Effector memory CD8-positive, alpha-beta T cell (primary cell): ENCODE measurements around the gene FAM72C.
"Not testable (repeated sequence)": the region's sequence is repeated elsewhere in the genome, so short reads cannot be mapped to it uniquely, and the experiment has no call there.

Experiments
- ATAC-seq: fragments of 150-1000 bp; cut with Tn5 transposase; replicated peaks from 2 replicates; pipeline ENCODE4 v1.10.0; 2021; ENCODE audit warnings: mild to moderate bottlenecking, moderate library complexity
- DNase-seq, 3 experiments: peaks; one replicate each; pipeline ENCODE4 v3.0.0; 2021
- H3K27ac Mint-ChIP-seq, 2 donors: one replicate each; pipeline ENCODE4 v1.8.0; 2022; ENCODE audit warnings: mild to moderate bottlenecking in 2 of 2, mixed read lengths in 2 of 2, moderate library complexity in 2 of 2
- H3K27me3 Mint-ChIP-seq, 2 donors: one replicate each; pipeline ENCODE4 v1.8.0; 2022; ENCODE audit warnings: mixed read lengths in 2 of 2
- H3K36me3 Mint-ChIP-seq: one replicate; pipeline ENCODE4 v1.8.0; 2022; ENCODE audit warnings: mild to moderate bottlenecking, moderate library complexity, mixed read lengths; ENCODE audit not compliant: insufficient read depth
- H3K4me1 Mint-ChIP-seq, 2 donors: one replicate each; pipeline ENCODE4 v1.8.0; 2022; ENCODE audit warnings: low read depth in 2 of 2, mixed read lengths in 2 of 2
- H3K4me3 Mint-ChIP-seq, 2 donors: one replicate each; pipeline ENCODE4 v1.8.0; 2022; ENCODE audit warnings: mild to moderate bottlenecking in 2 of 2, mixed read lengths in 2 of 2, moderate library complexity in 2 of 2
- H3K9me3 Mint-ChIP-seq, 2 donors: one replicate each; pipeline ENCODE4 v1.8.0; 2022; ENCODE audit warnings: mixed read lengths in 2 of 2

FAM72C gene

GRCh38 chr1:143996020-143996419, 24.2 kb upstream of the FAM72C start:
- H3K36me3 Mint-ChIP-seq, H3K9me3 Mint-ChIP-seq, H3K4me3 Mint-ChIP-seq, ATAC-seq, DNase-seq, H3K27ac Mint-ChIP-seq, H3K27me3 Mint-ChIP-seq, H3K4me1 Mint-ChIP-seq: not testable (repeated sequence)

- ATAC-seq, H3K4me1 Mint-ChIP-seq, H3K27me3 Mint-ChIP-seq, H3K4me3 Mint-ChIP-seq, H3K9me3 Mint-ChIP-seq, H3K36me3 Mint-ChIP-seq, H3K27ac Mint-ChIP-seq, DNase-seq: not testable (repeated sequence)
Observed at GRCh38 chr1:143993301-143993907, 21.6 kb upstream of the FAM72C start.

- not testable (repeated sequence) for ATAC-seq
Observed at GRCh38 chr1:143990699-143991098, 18.9 kb upstream of the FAM72C start.

GRCh38 chr1:143989719-143990118, 17.9 kb upstream of the FAM72C start:
- H3K9me3 Mint-ChIP-seq, H3K4me1 Mint-ChIP-seq, H3K4me3 Mint-ChIP-seq, DNase-seq, H3K27ac Mint-ChIP-seq, ATAC-seq, H3K36me3 Mint-ChIP-seq, H3K27me3 Mint-ChIP-seq: not testable (repeated sequence)

More at GRCh38 chr1:143990699-143991098, 18.9 kb upstream of the FAM72C start:
- H3K4me1 Mint-ChIP-seq, H3K27ac Mint-ChIP-seq, H3K36me3 Mint-ChIP-seq, H3K27me3 Mint-ChIP-seq, H3K9me3 Mint-ChIP-seq, H3K4me3 Mint-ChIP-seq, DNase-seq: not testable (repeated sequence)

GRCh38 chr1:143989427-143989712, 17.6 kb upstream of the FAM72C start:
- not testable (repeated sequence) for H3K4me1 Mint-ChIP-seq, H3K27me3 Mint-ChIP-seq, H3K4me3 Mint-ChIP-seq, H3K36me3 Mint-ChIP-seq, H3K27ac Mint-ChIP-seq, ATAC-seq, DNase-seq, H3K9me3 Mint-ChIP-seq

GRCh38 chr1:143988602-143989426, 17.0 kb upstream of the FAM72C start:
- H3K27me3 Mint-ChIP-seq, DNase-seq, ATAC-seq, H3K9me3 Mint-ChIP-seq, H3K4me1 Mint-ChIP-seq, H3K27ac Mint-ChIP-seq, H3K36me3 Mint-ChIP-seq, H3K4me3 Mint-ChIP-seq: not testable (repeated sequence)

GRCh38 chr1:143987868-143988267, 16.1 kb upstream of the FAM72C start:
- not testable (repeated sequence) for H3K27ac Mint-ChIP-seq, H3K36me3 Mint-ChIP-seq, H3K27me3 Mint-ChIP-seq, H3K4me1 Mint-ChIP-seq, DNase-seq, ATAC-seq, H3K9me3 Mint-ChIP-seq, H3K4me3 Mint-ChIP-seq

GRCh38 chr1:143984721-143985473, 13.1 kb upstream of the FAM72C start:
- not testable (repeated sequence) for H3K4me1 Mint-ChIP-seq, ATAC-seq, H3K9me3 Mint-ChIP-seq, H3K36me3 Mint-ChIP-seq, DNase-seq, H3K27ac Mint-ChIP-seq, H3K4me3 Mint-ChIP-seq, H3K27me3 Mint-ChIP-seq

GRCh38 chr1:143974416-143974815, 2.6 kb upstream of the FAM72C start:
- H3K4me3 Mint-ChIP-seq, result peak overlapping the region; percentile 62 to 72
- H3K27me3 Mint-ChIP-seq, result not testable (repeated sequence)

GRCh38 chr1:143973876-143974414, 2.2 kb upstream of the FAM72C start:
- H3K36me3 Mint-ChIP-seq, H3K27ac Mint-ChIP-seq, H3K27me3 Mint-ChIP-seq, H3K4me1 Mint-ChIP-seq, H3K9me3 Mint-ChIP-seq, ATAC-seq: not testable (repeated sequence)
- peak in 1 of 3 experiments; percentile 0 for DNase-seq
- H3K4me3 Mint-ChIP-seq, result peak overlapping the region; percentile 81 to 88

More at GRCh38 chr1:143974416-143974815, 2.6 kb upstream of the FAM72C start:
- DNase-seq, result peak in 2 of 3 experiments; percentile 0 to 4
- not testable (repeated sequence) for H3K27ac Mint-ChIP-seq, ATAC-seq, H3K9me3 Mint-ChIP-seq, H3K4me1 Mint-ChIP-seq, H3K36me3 Mint-ChIP-seq

- not testable (repeated sequence) for ATAC-seq, H3K9me3 Mint-ChIP-seq, DNase-seq, H3K4me3 Mint-ChIP-seq, H3K27ac Mint-ChIP-seq, H3K36me3 Mint-ChIP-seq, H3K27me3 Mint-ChIP-seq, H3K4me1 Mint-ChIP-seq
Observed at GRCh38 chr1:143972753-143973326, 1.1 kb upstream of the FAM72C start.

- H3K27me3 Mint-ChIP-seq, ATAC-seq, H3K27ac Mint-ChIP-seq, H3K4me3 Mint-ChIP-seq, H3K9me3 Mint-ChIP-seq, H3K4me1 Mint-ChIP-seq, H3K36me3 Mint-ChIP-seq, DNase-seq: not testable (repeated sequence)
Observed at GRCh38 chr1:143965860-143966259, 5.9 kb downstream of the FAM72C start.

- H3K36me3 Mint-ChIP-seq, ATAC-seq, H3K27ac Mint-ChIP-seq, H3K9me3 Mint-ChIP-seq, H3K27me3 Mint-ChIP-seq, H3K4me3 Mint-ChIP-seq, DNase-seq, H3K4me1 Mint-ChIP-seq: not testable (repeated sequence)
Observed at GRCh38 chr1:143964294-143964693, 7.5 kb downstream of the FAM72C start.
